ENCODE results near the gene STX3. TPM values are rescaled to one million over a fixed set of nuclear protein-coding genes. Genes with fewer than 3 reads are reported as not detected.
"Not testable (repeated sequence)": the region's sequence is repeated elsewhere in the genome, so short reads cannot be mapped to it uniquely, and the experiment has no call there.

The STX3 gene
- polyA plus RNA-seq, 4 donors = 35.3 to 70.3 (median 55.3) TPM

GRCh38 chr11:59756845-59757244 is 1.7 kb downstream of the STX3 start:
- no peak for DNase-seq (ENCODE audit: low read depth in 4 of 4, low spot score in 2 of 4)

- DNase-seq (ENCODE audit: low read depth in 4 of 4, low spot score in 2 of 4) = no peak
These were observed 3.3 kb downstream of the STX3 start for GRCh38 chr11:59758401-59759037.

- DNase-seq (ENCODE audit: low read depth in 4 of 4, low spot score in 2 of 4) = no peak
These were observed 4.7 kb downstream of the STX3 start for GRCh38 chr11:59759900-59760299.

GRCh38 chr11:59760771-59761170 is 5.6 kb downstream of the STX3 start:
- DNase-seq (ENCODE audit: low read depth in 4 of 4, low spot score in 2 of 4) = no peak

GRCh38 chr11:59761993-59762392 is 6.8 kb downstream of the STX3 start:
- no peak for DNase-seq (ENCODE audit: low read depth in 4 of 4, low spot score in 2 of 4)

- DNase-seq (ENCODE audit: low read depth in 4 of 4, low spot score in 2 of 4) = no peak
These were observed 10.0 kb downstream of the STX3 start for GRCh38 chr11:59765068-59765735.

GRCh38 chr11:59766542-59767224 is 11.5 kb downstream of the STX3 start:
- no peak for DNase-seq (ENCODE audit: low read depth in 4 of 4, low spot score in 2 of 4)

GRCh38 chr11:59767225-59767611 is 12.0 kb downstream of the STX3 start:
- no peak for DNase-seq (ENCODE audit: low read depth in 4 of 4, low spot score in 2 of 4)

- DNase-seq (ENCODE audit: low read depth in 4 of 4, low spot score in 2 of 4) = no peak
These were observed 13.9 kb downstream of the STX3 start for GRCh38 chr11:59769111-59769510.

GRCh38 chr11:59769828-59770227 is 14.7 kb downstream of the STX3 start:
- no peak for DNase-seq (ENCODE audit: low read depth in 4 of 4, low spot score in 2 of 4)

- no peak for DNase-seq (ENCODE audit: low read depth in 4 of 4, low spot score in 2 of 4)
These were observed 15.1 kb downstream of the STX3 start for GRCh38 chr11:59770319-59770718.

GRCh38 chr11:59770869-59771268 is 15.7 kb downstream of the STX3 start:
- DNase-seq (ENCODE audit: low read depth in 4 of 4, low spot score in 2 of 4) = no peak

- no peak for DNase-seq (ENCODE audit: low read depth in 4 of 4, low spot score in 2 of 4)
These were observed 16.4 kb downstream of the STX3 start for GRCh38 chr11:59771605-59772004.

- no peak for DNase-seq (ENCODE audit: low read depth in 4 of 4, low spot score in 2 of 4)
These were observed 17.9 kb downstream of the STX3 start for GRCh38 chr11:59773083-59773440.

- DNase-seq (ENCODE audit: low read depth in 4 of 4, low spot score in 2 of 4) = no peak
These were observed 21.3 kb downstream of the STX3 start for GRCh38 chr11:59776210-59777066.

- no peak for DNase-seq (ENCODE audit: low read depth in 4 of 4, low spot score in 2 of 4)
These were observed 21.9 kb downstream of the STX3 start for GRCh38 chr11:59777104-59777503.

GRCh38 chr11:59778122-59778521 is 22.9 kb downstream of the STX3 start:
- DNase-seq (ENCODE audit: low read depth in 4 of 4, low spot score in 2 of 4) = no peak

- DNase-seq (ENCODE audit: low read depth in 4 of 4, low spot score in 2 of 4) = no peak
These were observed 24.3 kb downstream of the STX3 start for GRCh38 chr11:59779487-59779886.

GRCh38 chr11:59782080-59782479 is 26.9 kb downstream of the STX3 start:
- DNase-seq (ENCODE audit: low read depth in 4 of 4, low spot score in 2 of 4) = no peak

GRCh38 chr11:59783632-59784090 is 28.5 kb downstream of the STX3 start:
- no peak for DNase-seq (ENCODE audit: low read depth in 4 of 4, low spot score in 2 of 4)

- not testable (repeated sequence) for DNase-seq (ENCODE audit: low read depth in 4 of 4, low spot score in 2 of 4)
These were observed 29.3 kb downstream of the STX3 start for GRCh38 chr11:59784441-59784840.

Measured in left renal cortex interstitium (tissue), 4 donors.